Measurements from ENCODE around the gene CD63.
A peak's percentile ranks its signal among the peaks of the same experiment; 100 is the strongest.

- TF ChIP-seq POLR2AphosphoS5 (IDR thresholded peaks at IDR 0.05; ENCODE audit: low read depth, low read length) = no peak
- TF ChIP-seq, protein P1, sequence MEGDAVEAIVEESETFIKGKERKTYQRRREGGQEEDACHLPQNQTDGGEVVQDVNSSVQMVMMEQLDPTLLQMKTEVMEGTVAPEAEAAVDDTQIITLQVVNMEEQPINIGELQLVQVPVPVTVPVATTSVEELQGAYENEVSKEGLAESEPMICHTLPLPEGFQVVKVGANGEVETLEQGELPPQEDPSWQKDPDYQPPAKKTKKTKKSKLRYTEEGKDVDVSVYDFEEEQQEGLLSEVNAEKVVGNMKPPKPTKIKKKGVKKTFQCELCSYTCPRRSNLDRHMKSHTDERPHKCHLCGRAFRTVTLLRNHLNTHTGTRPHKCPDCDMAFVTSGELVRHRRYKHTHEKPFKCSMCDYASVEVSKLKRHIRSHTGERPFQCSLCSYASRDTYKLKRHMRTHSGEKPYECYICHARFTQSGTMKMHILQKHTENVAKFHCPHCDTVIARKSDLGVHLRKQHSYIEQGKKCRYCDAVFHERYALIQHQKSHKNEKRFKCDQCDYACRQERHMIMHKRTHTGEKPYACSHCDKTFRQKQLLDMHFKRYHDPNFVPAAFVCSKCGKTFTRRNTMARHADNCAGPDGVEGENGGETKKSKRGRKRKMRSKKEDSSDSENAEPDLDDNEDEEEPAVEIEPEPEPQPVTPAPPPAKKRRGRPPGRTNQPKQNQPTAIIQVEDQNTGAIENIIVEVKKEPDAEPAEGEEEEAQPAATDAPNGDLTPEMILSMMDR (IDR thresholded peaks at IDR 0.05) = peak; percentile 81
- TF ChIP-seq, protein P2, sequence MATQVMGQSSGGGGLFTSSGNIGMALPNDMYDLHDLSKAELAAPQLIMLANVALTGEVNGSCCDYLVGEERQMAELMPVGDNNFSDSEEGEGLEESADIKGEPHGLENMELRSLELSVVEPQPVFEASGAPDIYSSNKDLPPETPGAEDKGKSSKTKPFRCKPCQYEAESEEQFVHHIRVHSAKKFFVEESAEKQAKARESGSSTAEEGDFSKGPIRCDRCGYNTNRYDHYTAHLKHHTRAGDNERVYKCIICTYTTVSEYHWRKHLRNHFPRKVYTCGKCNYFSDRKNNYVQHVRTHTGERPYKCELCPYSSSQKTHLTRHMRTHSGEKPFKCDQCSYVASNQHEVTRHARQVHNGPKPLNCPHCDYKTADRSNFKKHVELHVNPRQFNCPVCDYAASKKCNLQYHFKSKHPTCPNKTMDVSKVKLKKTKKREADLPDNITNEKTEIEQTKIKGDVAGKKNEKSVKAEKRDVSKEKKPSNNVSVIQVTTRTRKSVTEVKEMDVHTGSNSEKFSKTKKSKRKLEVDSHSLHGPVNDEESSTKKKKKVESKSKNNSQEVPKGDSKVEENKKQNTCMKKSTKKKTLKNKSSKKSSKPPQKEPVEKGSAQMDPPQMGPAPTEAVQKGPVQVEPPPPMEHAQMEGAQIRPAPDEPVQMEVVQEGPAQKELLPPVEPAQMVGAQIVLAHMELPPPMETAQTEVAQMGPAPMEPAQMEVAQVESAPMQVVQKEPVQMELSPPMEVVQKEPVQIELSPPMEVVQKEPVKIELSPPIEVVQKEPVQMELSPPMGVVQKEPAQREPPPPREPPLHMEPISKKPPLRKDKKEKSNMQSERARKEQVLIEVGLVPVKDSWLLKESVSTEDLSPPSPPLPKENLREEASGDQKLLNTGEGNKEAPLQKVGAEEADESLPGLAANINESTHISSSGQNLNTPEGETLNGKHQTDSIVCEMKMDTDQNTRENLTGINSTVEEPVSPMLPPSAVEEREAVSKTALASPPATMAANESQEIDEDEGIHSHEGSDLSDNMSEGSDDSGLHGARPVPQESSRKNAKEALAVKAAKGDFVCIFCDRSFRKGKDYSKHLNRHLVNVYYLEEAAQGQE (IDR thresholded peaks at IDR 0.05; ENCODE audit: insufficient read depth in 1 of 2, low read depth in 2 of 2, low read length in 1 of 2) = no peak
Observed at GRCh38 chr12:55681142-55682077, 47.4 kb downstream of the CD63 start.
